GM10266 (cell line): ENCODE data around the gene NDNF.

Source experiments
- DNase-seq: peaks from one replicate; pipeline ENCODE4 v3.0.0; 2012; ENCODE audit errors: extremely low spot score
- CTCF ChIP-seq: IDR thresholded peaks from 2 replicates; pipeline ENCODE4 v1.5.1; 2012; ENCODE audit warnings: mild to moderate bottlenecking, low read depth; ENCODE audit not compliant: control insufficient read depth, insufficient read depth; ENCODE audit errors: missing control alignments

The NDNF gene

GRCh38 chr4:121007660-121008059 lies 64.7 kb downstream of the NDNF start:
- no peak for DNase-seq
- no peak for TF ChIP-seq CTCF

- DNase-seq = no peak
- TF ChIP-seq CTCF = no peak
These were observed 68.5 kb downstream of the NDNF start for GRCh38 chr4:121003863-121004262.

GRCh38 chr4:120995266-120996010 lies 76.9 kb downstream of the NDNF start:
- DNase-seq = no peak
- TF ChIP-seq CTCF = no peak

GRCh38 chr4:120994521-120994920 lies 77.8 kb downstream of the NDNF start:
- no peak for DNase-seq
- no peak for TF ChIP-seq CTCF

- TF ChIP-seq CTCF = no peak
- DNase-seq = no peak
These were observed 80.5 kb downstream of the NDNF start for GRCh38 chr4:120991885-120992284.

GRCh38 chr4:120990246-120990645 lies 82.1 kb downstream of the NDNF start:
- TF ChIP-seq CTCF = no peak
- no peak for DNase-seq
